Retina (tissue), 1 donor: Measurements from ENCODE around the gene OTUD3.

Experiments used
- DNase-seq: peaks from one replicate; pipeline ENCODE4 v3.0.0-alpha.2; 2016

OTUD3 gene

DNA sequence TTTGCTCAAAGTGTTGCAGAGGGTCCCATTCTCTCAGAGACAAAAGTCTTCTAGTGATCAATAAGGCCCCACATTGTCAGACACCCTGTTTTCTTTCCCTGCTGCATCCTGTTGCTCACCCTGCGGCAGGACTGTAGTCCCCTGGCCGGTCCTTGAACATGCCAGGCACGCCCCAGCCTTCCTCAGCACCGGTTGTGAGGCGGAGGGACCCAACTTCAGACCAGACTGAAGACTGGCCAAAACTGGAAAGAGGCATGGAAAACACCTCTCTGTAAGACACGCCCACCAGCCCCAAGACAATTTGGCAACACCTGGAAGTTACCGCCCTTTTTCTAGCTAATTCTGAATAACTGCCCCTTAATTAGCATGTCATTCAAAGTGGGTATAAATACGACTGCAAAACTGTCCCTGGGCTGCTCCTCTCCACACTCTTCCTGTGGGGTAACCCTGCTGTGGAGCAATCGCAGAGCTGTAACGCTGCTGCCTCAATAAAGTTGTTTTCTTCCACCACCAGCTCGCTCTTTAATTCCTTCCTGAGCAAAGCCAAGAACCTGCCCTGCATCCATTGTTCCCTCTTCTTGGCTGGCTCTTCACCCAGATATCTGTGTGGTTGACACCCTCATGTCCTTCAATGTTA lies 73.5 kb downstream of the OTUD3 start:
- no peak for DNase-seq

DNA sequence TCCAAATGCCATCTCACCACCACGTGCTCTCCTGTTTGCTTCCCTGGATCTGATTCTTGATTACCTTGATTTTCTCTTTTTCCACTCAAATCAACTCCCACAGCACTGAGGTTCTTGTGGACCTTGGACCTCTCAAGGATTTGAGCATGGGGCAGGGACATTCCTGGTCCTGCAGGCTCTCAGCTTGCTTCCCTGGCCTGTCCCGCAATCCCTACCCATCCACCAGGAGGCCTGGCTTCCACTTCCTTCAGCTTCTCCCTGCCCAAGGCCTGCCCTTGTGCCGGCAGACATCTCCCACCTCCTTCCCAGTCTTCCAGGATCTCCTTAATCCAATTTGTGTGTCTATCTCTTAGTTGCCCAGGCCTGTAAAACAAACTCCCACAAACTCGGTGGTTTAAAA lies 75.6 kb downstream of the OTUD3 start:
- DNase-seq, result no peak

DNA sequence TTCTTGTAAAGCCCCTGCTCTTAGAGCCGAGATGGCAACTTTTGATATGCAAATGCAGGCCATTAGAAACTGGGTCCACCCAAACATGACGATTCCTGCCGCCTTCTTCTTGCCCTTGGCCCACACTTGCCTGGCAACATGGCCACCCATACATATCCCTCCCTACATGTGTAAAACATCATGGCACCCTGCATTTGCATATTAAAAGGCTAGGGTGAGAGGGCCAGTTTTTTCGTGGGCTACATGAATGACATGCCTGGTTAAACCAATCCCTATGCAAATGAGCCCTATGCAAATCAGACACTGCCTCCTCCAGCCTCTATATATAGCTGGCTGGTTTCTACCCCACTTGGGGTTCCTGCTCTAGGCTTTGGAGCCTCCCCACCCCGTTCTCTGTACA lies 78.4 kb downstream of the OTUD3 start:
- no peak for DNase-seq
